ENCODE results near the gene CAPN7. TPM values are rescaled to one million over a fixed set of nuclear protein-coding genes. Genes with fewer than 3 reads are reported as not detected.

Gene CAPN7
- total RNA-seq, 1 donor from 2014 or later, result 26.2 TPM

DNA sequence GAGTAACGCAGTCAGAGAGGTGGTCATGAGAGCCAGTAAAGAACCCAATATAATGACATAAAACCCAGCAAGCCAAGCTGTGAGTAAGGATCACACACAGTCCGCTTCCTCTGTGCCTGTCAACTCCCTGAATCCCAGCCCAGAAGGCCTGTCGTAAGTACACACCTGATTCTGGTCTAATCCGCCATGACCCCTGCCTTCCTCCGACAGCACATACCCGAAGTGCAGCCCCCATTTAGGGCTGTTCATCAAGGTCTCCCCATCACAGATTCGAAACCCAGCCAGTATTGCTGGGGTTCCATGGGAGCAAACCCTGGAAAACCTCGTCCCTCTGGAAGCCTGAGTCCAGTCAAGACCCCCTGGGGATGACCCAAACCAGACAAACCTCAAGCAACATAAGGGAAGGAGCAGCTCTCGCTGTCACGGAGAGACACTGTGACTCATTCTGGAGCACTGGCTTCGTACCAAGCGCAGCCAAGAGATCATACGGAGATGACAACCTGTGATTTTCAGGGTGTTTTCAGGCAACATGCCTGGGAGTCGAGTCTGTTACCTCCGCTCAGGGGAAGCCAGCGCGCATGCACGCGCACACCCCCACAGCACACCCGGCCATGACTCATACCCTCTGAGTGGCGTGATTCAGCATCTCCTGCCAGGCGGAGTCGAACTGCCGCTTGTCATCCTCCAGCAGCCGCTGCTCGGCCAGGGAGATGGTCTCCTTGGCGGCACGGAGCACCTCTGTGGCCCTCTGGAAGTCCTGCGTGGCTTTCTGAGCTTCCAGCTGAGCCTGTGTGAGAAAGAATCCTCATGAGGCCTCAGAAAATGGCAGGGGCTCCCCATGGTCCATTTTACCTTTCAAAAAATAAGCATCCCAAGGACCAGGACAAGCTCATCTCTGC lies 63.3 kb downstream of the CAPN7 start:
- Histone ChIP-seq H3K27me3 (ENCODE audit: low read depth) (no peaks in the 10 kb centered on the region), H3K36me3 (no peaks in the 10 kb centered on the region), H3K27ac (replicated peaks) (peak overlapping the region; percentile 47), H3K9me3 (replicated peaks) (no peaks in the 10 kb centered on the region), H3K4me3 (peak overlapping the region; percentile 27), H3K4me1 (peaks cover 40% of the 10 kb centered on the region)
- peak; percentile 86 for DNase-seq
- intact Hi-C loops (cut with micrococcal nuclease), result loop anchor here (2.0 to 5.0 kb wide), 2 partner anchors 63 to 108 kb away; partner anchors contain the start of gene SH3BP5
- no peak for TF ChIP-seq CTCF (IDR thresholded peaks at IDR 0.05; ENCODE audit: borderline replicate concordance)

- no peaks in the 10 kb centered on the region for H3K36me3 ChIP-seq
- DNase-seq, result no peak
- H3K27me3 ChIP-seq (ENCODE audit: low read depth), result no peaks in the 10 kb centered on the region
- H3K9me3 ChIP-seq (replicated peaks), result no peaks in the 10 kb centered on the region
- peaks cover 33% of the 10 kb centered on the region for H3K4me1 ChIP-seq
- no peak for TF ChIP-seq CTCF (IDR thresholded peaks at IDR 0.05; ENCODE audit: borderline replicate concordance)
- no peak overlapping the region for H3K27ac ChIP-seq (replicated peaks)
- no peak overlapping the region for H3K4me3 ChIP-seq
- intact Hi-C loops (cut with micrococcal nuclease), result no loop called here
Observed at GRCh38 chr3:15271030-15271429, 65.0 kb downstream of the CAPN7 start.

- H3K27me3 ChIP-seq (ENCODE audit: low read depth), result no peaks in the 10 kb centered on the region
- no peaks in the 10 kb centered on the region for H3K36me3 ChIP-seq
- H3K27ac ChIP-seq (replicated peaks), result peak overlapping the region; percentile 36
- peaks cover 33% of the 10 kb centered on the region for H3K4me1 ChIP-seq
- DNase-seq, result peak; percentile 50
- intact Hi-C loops (cut with micrococcal nuclease), result no loop called here
- no peaks in the 10 kb centered on the region for H3K9me3 ChIP-seq (replicated peaks)
- no peak for TF ChIP-seq CTCF (IDR thresholded peaks at IDR 0.05; ENCODE audit: borderline replicate concordance)
- no peak overlapping the region for H3K4me3 ChIP-seq
Observed at GRCh38 chr3:15271785-15272381, 65.8 kb downstream of the CAPN7 start.

- Histone ChIP-seq H3K36me3 (no peaks in the 10 kb centered on the region), H3K9me3 (replicated peaks) (no peaks in the 10 kb centered on the region), H3K4me1 (peaks cover 31% of the 10 kb centered on the region), H3K4me3 (no peak overlapping the region), H3K27me3 (ENCODE audit: low read depth) (no peaks in the 10 kb centered on the region), H3K27ac (replicated peaks) (peak overlapping the region; percentile 36)
- DNase-seq, result no peak
- no peak for TF ChIP-seq CTCF (IDR thresholded peaks at IDR 0.05; ENCODE audit: borderline replicate concordance)
- intact Hi-C loops (cut with micrococcal nuclease), result no loop called here
Observed at GRCh38 chr3:15272426-15273196, 66.6 kb downstream of the CAPN7 start.

DNA sequence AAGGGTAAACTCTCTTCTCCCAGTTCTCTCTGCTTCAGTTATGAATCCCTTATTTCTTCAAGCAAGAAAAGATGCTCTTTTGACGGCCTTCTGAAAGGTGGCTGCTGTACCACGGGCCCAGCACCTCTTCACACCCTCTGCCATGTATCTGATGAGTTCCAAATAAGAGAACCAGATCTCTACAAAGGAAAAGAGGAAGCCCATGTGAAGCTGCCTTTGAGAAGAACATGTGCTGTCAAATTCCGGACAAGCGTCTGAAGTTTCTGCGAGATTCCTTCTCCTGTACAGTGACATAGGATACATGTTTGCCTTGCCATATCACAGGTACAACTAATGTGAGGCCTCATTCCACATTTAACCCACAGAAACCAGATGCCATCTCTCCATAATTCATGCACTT lies 67.2 kb downstream of the CAPN7 start:
- no peak for DNase-seq
- Histone ChIP-seq H3K27me3 (ENCODE audit: low read depth) (no peaks in the 10 kb centered on the region), H3K9me3 (replicated peaks) (no peaks in the 10 kb centered on the region), H3K36me3 (no peaks in the 10 kb centered on the region), H3K4me3 (no peak overlapping the region), H3K4me1 (peaks cover 30% of the 10 kb centered on the region), H3K27ac (replicated peaks) (no peak overlapping the region)
- TF ChIP-seq CTCF (IDR thresholded peaks at IDR 0.05; ENCODE audit: borderline replicate concordance), result no peak
- intact Hi-C loops (cut with micrococcal nuclease), result no loop called here
